Breast epithelium (tissue), 4 donors: ENCODE results near the gene AKT3. TPM values are rescaled to one million over a fixed set of nuclear protein-coding genes. Genes with fewer than 3 reads are reported as not detected.

ENCODE experiments used
- DNase-seq, 2 donors: peaks; one replicate each; pipeline ENCODE4 v3.0.0-alpha.2; 2019; ENCODE audit warnings: low spot score in 2 of 2
- H3K27ac ChIP-seq, 2 donors: fragments of 200-600 bp; sonication (generic) in 1 of 2; one replicate each; pipeline ENCODE4 v1.5.1; 2016 to 2019; ENCODE audit warnings: mild to moderate bottlenecking in 1 of 2
- H3K27me3 ChIP-seq, 2 donors: fragments of 200-600 bp; sonication (generic) in 1 of 2; one replicate each; pipeline versions ENCODE4 v1.5.1 to v1.6.0; 2017 to 2019; ENCODE audit warnings: control low read depth in 1 of 2, mild to moderate bottlenecking in 1 of 2
- H3K36me3 ChIP-seq: fragments of 200-600 bp; one replicate; pipeline ENCODE4 v1.5.1; 2019
- H3K4me1 ChIP-seq, 2 donors: fragments of 200-600 bp; sonication (generic); one replicate each; pipeline ENCODE4 v1.5.1; 2016 to 2019; ENCODE audit warnings: control low read depth in 1 of 2
- H3K4me3 ChIP-seq, 3 donors: fragments of 200-600 bp; sonication (generic); 1 replicate in 2 of 3; 2 replicates in 1 of 3; pipeline ENCODE4 v1.5.1; 2016 to 2019; ENCODE audit warnings: mild to moderate bottlenecking in 3 of 3, moderate library complexity in 2 of 3
- H3K9me3 ChIP-seq, 2 donors: fragments of 200-600 bp; sonication (generic) in 1 of 2; one replicate each; pipeline ENCODE4 v1.5.1; 2016 to 2019; ENCODE audit warnings: control low read depth in 1 of 2
- POLR2A ChIP-seq: fragments of 450-650 bp; IDR thresholded peaks from one replicate; pipeline ENCODE4 v1.6.1; 2016; ENCODE audit warnings: antibody characterized with exemption, mild to moderate bottlenecking, moderate library complexity
- POLR2AphosphoS5 ChIP-seq, 3 donors: sonication (generic); formaldehyde crosslinking; IDR thresholded peaks; one replicate each; pipeline ENCODE4 v1.6.1; 2017; ENCODE audit warnings: antibody characterized with exemption in 3 of 3
- intact Hi-C: fragments of 100-400 bp; cut with DNase I; formaldehyde crosslinking; loops from one replicate; pipeline ENCODE4 v1.15.1; 2023; ENCODE audit warnings: low total_unique reads
- total RNA-seq, 3 donors: library from RNA; depleted of rRNA; stranded (reverse); fragments of >200 nt; gene quantifications; one replicate each; pipeline ENCODE4 v1.1.0, GENCODE V29; 2016
- TF ChIP-seq, protein P1 (sequence below), 3 donors: fragments of 450-650 bp; IDR thresholded peaks; one replicate each; pipeline ENCODE4 v1.5.1; 2016 to 2017; ENCODE audit warnings: antibody characterized with exemption in 3 of 3, mild to moderate bottlenecking in 3 of 3, moderate library complexity in 3 of 3

AKT3 gene
- total RNA-seq, 3 donors from 2014 or later = 49.6 to 58.7 (median 58.7) TPM

- no peak for DNase-seq
- H3K27ac ChIP-seq = peak overlapping the region; percentile 59 to 84
- intact Hi-C loops = no loop called here
- no peaks in the 10 kb centered on the region for H3K4me1 ChIP-seq
- H3K4me3 ChIP-seq = peak overlapping the region in 1 of 3 donors; percentile 15
- no peaks in the 10 kb centered on the region for H3K27me3 ChIP-seq
- no peaks in the 10 kb centered on the region for H3K36me3 ChIP-seq
- TF ChIP-seq POLR2AphosphoS5 (IDR thresholded peaks at IDR 0.05) = peak in 1 of 3 donors; percentile 18
- TF ChIP-seq POLR2A = no peak
- no peaks in the 10 kb centered on the region for H3K9me3 ChIP-seq
These were observed 354.4 kb downstream of the AKT3 start for GRCh38 chr1:243495442-243496186.

- TF ChIP-seq POLR2AphosphoS5 (IDR thresholded peaks at IDR 0.05) = peak in 1 of 3 donors; percentile 6
- TF ChIP-seq, protein P1, sequence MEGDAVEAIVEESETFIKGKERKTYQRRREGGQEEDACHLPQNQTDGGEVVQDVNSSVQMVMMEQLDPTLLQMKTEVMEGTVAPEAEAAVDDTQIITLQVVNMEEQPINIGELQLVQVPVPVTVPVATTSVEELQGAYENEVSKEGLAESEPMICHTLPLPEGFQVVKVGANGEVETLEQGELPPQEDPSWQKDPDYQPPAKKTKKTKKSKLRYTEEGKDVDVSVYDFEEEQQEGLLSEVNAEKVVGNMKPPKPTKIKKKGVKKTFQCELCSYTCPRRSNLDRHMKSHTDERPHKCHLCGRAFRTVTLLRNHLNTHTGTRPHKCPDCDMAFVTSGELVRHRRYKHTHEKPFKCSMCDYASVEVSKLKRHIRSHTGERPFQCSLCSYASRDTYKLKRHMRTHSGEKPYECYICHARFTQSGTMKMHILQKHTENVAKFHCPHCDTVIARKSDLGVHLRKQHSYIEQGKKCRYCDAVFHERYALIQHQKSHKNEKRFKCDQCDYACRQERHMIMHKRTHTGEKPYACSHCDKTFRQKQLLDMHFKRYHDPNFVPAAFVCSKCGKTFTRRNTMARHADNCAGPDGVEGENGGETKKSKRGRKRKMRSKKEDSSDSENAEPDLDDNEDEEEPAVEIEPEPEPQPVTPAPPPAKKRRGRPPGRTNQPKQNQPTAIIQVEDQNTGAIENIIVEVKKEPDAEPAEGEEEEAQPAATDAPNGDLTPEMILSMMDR (IDR thresholded peaks at IDR 0.05) = no peak
- no peaks in the 10 kb centered on the region for H3K4me1 ChIP-seq
- no peaks in the 10 kb centered on the region for H3K9me3 ChIP-seq
- no peaks in the 10 kb centered on the region for H3K27me3 ChIP-seq
- no peaks in the 10 kb centered on the region for H3K36me3 ChIP-seq
- peak overlapping the region in 1 of 2 donors; percentile 84 for H3K27ac ChIP-seq
- DNase-seq = no peak
- intact Hi-C loops = no loop called here
- H3K4me3 ChIP-seq = no peak overlapping the region
These were observed 355.2 kb downstream of the AKT3 start for GRCh38 chr1:243494741-243495431.

DNA sequence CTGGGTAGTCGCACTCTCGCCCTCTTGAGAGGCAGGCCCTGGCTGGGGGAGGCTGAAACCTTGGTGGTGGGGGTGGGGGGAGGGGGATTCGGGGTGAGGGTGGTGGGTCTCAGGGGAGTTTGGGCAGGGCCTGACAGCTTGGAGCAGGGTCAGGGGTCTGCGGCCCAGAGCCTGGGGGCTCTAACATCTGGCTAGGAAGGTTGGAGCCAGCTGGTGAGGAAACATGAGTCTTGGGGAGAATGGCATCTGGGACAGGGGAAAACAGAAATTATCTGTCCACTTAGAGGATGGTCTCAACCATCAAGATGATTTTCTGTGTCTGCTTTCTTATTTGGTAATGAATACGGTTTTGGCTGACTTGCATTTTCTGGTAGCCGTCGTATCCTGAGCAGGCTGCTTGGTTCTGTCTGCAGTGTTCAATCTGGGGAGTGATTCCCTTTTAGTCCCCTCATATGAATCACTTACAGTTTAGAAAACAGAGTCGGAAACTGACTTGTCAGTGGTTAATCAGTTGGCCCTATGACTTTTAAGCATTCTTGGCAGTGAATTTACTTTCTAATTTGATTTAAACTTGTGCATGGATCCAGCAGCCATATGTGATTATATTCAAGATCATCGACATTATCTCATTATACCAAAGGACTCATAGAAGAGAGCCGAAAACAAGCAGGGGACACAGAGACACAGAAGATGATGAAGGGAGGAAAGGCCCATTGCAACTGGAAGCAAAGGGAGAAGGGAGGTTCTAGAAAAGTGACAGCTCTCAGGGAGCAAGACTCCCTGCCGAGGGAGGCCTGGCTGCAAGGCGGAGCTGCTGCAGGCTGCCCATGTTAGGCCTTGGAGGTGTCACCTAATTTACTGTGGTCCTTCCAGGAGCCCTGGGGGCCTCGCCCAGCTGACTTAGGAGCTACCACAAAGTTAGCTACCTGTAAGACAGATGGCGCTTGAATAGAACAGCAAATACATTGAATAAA is 356.6 kb downstream of the AKT3 start:
- H3K9me3 ChIP-seq = no peaks in the 10 kb centered on the region
- TF ChIP-seq POLR2A (no peak), POLR2AphosphoS5 (IDR thresholded peaks at IDR 0.05) (no peak)
- TF ChIP-seq, protein P1 (IDR thresholded peaks at IDR 0.05) = no peak
- no peak overlapping the region for H3K27ac ChIP-seq
- DNase-seq = no peak
- no peaks in the 10 kb centered on the region for H3K36me3 ChIP-seq
- H3K4me1 ChIP-seq = no peaks in the 10 kb centered on the region
- intact Hi-C loops = no loop called here
- H3K27me3 ChIP-seq = no peaks in the 10 kb centered on the region
- no peak overlapping the region for H3K4me3 ChIP-seq

- Histone ChIP-seq H3K27me3 (no peaks in the 10 kb centered on the region), H3K4me3 (no peak overlapping the region), H3K4me1 (no peaks in the 10 kb centered on the region), H3K27ac (peak overlapping the region; percentile 42 to 75), H3K36me3 (no peaks in the 10 kb centered on the region), H3K9me3 (no peaks in the 10 kb centered on the region)
- intact Hi-C loops = no loop called here
- no peak for TF ChIP-seq POLR2AphosphoS5 (IDR thresholded peaks at IDR 0.05)
- TF ChIP-seq, protein P1 (IDR thresholded peaks at IDR 0.05) = no peak
- no peak for TF ChIP-seq POLR2A
- DNase-seq = no peak
These were observed 359.0 kb downstream of the AKT3 start for GRCh38 chr1:243490748-243491686.
